HG03354 (cell line): ENCODE measurements around the gene CNOT6L.
"Not testable (repeated sequence)": the region's sequence is repeated elsewhere in the genome, so short reads cannot be mapped to it uniquely, and the experiment has no call there.

Experiments
- ATAC-seq: cut with Tn5 transposase; IDR thresholded peaks from one replicate; pipeline ENCODE4 v1.9.1; 2021; ENCODE audit warnings: mild to moderate bottlenecking; ENCODE audit not compliant: unreplicated experiment, poor library complexity, severe bottlenecking

CNOT6L gene

GRCh38 chr4:77721073-77721472 lies 98.1 kb downstream of the CNOT6L start:
- ATAC-seq = no peak

- ATAC-seq = not testable (repeated sequence)
Measured at GRCh38 chr4:77718500-77718899, 100.7 kb downstream of the CNOT6L start.

GRCh38 chr4:77715414-77716290 lies 103.5 kb downstream of the CNOT6L start:
- ATAC-seq = no peak

- ATAC-seq = no peak
Measured at GRCh38 chr4:77714514-77714913, 104.7 kb downstream of the CNOT6L start.

GRCh38 chr4:77713884-77714283 lies 105.3 kb downstream of the CNOT6L start:
- no peak for ATAC-seq

GRCh38 chr4:77712675-77713074 lies 106.5 kb downstream of the CNOT6L start:
- ATAC-seq = no peak

- no peak for ATAC-seq
Measured at GRCh38 chr4:77711469-77711868, 107.7 kb downstream of the CNOT6L start.

- ATAC-seq = no peak
Measured at GRCh38 chr4:77710684-77711083, 108.5 kb downstream of the CNOT6L start.

- no peak for ATAC-seq
Measured at GRCh38 chr4:77710059-77710458, 109.1 kb downstream of the CNOT6L start.

- no peak for ATAC-seq
Measured at GRCh38 chr4:77706717-77707116, 112.5 kb downstream of the CNOT6L start.

- no peak for ATAC-seq
Measured at GRCh38 chr4:77703666-77704065, 115.5 kb downstream of the CNOT6L start.

GRCh38 chr4:77701121-77701520 lies 118.0 kb downstream of the CNOT6L start:
- ATAC-seq = no peak

GRCh38 chr4:77699731-77700210 lies 119.4 kb downstream of the CNOT6L start:
- ATAC-seq = no peak

GRCh38 chr4:77697860-77698590 lies 121.1 kb downstream of the CNOT6L start:
- ATAC-seq = no peak

- no peak for ATAC-seq
Measured at GRCh38 chr4:77695774-77696173, 123.4 kb downstream of the CNOT6L start.

- no peak for ATAC-seq
Measured at GRCh38 chr4:77692847-77693432, 126.2 kb downstream of the CNOT6L start.

GRCh38 chr4:77681792-77682191 lies 137.4 kb downstream of the CNOT6L start:
- ATAC-seq = no peak

GRCh38 chr4:77676842-77677241 lies 142.3 kb downstream of the CNOT6L start:
- ATAC-seq = no peak

GRCh38 chr4:77671051-77671450 lies 148.1 kb downstream of the CNOT6L start:
- ATAC-seq = no peak

- no peak for ATAC-seq
Measured at GRCh38 chr4:77669946-77670590, 149.1 kb downstream of the CNOT6L start.
